ENCODE data around the gene KCTD16.

Gene KCTD16

DNA sequence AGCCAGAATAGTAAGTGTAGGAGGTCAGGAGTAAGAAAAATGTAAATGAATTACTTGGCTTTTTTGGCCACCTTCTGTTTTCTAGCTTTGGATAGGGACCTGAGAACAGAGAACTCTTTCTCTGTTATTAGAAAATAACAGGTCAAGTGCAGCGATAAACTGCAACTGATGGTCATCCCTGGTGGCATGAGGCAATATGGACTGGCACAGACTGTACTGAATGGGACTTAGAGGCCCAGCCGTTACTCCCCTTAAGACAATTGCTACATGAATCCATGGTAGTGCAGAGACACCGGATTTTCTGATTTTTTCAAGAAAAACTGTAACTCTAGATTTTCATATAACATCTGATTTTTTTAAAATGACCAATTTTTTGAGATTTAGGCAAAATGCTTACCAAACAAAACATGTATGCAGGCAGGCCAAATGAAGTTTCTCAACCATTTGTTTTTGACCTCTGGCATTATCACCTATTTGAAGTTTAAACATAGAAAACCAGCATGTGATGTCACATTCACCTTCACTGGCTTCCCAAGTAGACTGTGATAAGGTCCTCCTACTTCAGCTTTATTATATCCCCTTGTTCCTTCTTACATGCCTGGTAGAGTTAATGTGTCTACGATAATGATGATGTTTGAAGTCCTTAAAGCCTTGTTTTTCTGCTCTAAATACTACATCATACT lies 262.6 kb downstream of the KCTD16 start:
- H3K4me3 ChIP-seq (replicated peaks in 1 of 2; ENCODE audit: low read depth in 2 of 2, low read length in 2 of 2) = no peak overlapping the region
- DNase-seq (ENCODE audit: low read depth in 2 of 2) = no peak
- TF ChIP-seq, protein P1, sequence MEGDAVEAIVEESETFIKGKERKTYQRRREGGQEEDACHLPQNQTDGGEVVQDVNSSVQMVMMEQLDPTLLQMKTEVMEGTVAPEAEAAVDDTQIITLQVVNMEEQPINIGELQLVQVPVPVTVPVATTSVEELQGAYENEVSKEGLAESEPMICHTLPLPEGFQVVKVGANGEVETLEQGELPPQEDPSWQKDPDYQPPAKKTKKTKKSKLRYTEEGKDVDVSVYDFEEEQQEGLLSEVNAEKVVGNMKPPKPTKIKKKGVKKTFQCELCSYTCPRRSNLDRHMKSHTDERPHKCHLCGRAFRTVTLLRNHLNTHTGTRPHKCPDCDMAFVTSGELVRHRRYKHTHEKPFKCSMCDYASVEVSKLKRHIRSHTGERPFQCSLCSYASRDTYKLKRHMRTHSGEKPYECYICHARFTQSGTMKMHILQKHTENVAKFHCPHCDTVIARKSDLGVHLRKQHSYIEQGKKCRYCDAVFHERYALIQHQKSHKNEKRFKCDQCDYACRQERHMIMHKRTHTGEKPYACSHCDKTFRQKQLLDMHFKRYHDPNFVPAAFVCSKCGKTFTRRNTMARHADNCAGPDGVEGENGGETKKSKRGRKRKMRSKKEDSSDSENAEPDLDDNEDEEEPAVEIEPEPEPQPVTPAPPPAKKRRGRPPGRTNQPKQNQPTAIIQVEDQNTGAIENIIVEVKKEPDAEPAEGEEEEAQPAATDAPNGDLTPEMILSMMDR (IDR thresholded peaks at IDR 0.05; ENCODE audit: low read depth, low read length) = no peak

DNA sequence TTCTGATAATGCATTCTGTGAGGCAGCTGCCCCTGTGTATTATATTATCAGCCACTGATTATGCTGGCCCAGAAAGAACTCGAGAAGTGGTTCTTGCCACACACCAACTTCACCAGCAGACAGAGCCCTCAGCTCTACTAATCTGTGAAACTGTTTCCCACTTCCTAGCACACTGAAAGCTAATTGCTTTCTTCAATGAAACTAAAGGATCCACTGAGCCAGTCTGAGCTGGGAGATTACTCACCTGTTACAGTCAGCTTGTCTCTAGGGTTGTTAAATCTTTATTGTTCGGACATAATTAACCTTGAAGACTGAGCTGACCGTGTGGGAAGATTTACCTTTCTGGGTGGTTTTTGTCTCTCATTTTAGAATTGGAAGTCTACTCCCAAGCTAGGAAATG lies 263.2 kb downstream of the KCTD16 start:
- TF ChIP-seq, protein P1 (IDR thresholded peaks at IDR 0.05; ENCODE audit: low read depth, low read length) = no peak

DNA sequence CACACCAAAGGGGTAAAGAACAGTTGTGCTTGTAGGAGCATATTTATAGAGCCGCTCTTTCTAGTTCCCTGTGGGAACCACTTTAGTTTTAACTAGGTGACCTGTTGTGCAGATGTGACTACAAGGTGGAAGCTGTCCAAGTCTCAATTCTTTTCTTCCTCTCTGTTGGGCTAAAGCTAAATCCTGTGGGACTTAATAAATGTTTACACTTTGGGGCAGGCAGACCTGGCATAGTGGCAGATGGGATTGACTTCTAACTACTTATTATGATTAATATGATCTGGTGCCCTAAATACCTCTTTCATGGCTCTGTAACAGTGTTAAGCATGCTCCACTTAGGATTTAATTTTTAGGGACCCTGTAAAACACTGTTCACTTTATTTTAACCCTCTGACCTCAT lies 265.3 kb downstream of the KCTD16 start:
- TF ChIP-seq, protein P1 (IDR thresholded peaks at IDR 0.05; ENCODE audit: low read depth, low read length) = no peak
- DNase-seq (ENCODE audit: low read depth in 2 of 2) = no peak
- H3K4me3 ChIP-seq (replicated peaks in 1 of 2; ENCODE audit: low read depth in 2 of 2, low read length in 2 of 2) = no peak overlapping the region

More for the DNA sequence above, 263.2 kb downstream of the KCTD16 start:
- DNase-seq (ENCODE audit: low read depth in 2 of 2) = no peak
- no peak overlapping the region for H3K4me3 ChIP-seq (replicated peaks in 1 of 2; ENCODE audit: low read depth in 2 of 2, low read length in 2 of 2)

DNA sequence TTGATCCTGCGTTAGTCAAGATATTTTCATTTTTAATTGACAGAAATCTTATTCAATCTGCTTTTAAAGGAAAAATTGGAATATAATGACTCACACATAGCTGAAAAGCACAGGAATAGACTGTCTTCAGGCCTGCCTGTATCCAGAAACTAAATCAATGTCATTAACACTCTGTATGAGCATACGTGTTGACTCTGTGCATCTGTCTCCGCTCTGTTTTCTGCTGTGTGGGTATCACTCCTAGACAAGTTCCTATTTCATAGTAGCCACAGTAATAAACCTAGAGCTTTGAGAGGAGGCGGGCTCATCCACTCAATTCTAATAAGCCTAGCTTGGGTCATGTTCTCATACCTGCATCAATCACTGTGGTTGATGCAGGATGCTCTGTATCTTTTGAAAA lies 267.6 kb downstream of the KCTD16 start:
- TF ChIP-seq, protein P1 (IDR thresholded peaks at IDR 0.05; ENCODE audit: low read depth, low read length) = no peak
- DNase-seq (ENCODE audit: low read depth in 2 of 2) = no peak
- no peak overlapping the region for H3K4me3 ChIP-seq (replicated peaks in 1 of 2; ENCODE audit: low read depth in 2 of 2, low read length in 2 of 2)

DNA sequence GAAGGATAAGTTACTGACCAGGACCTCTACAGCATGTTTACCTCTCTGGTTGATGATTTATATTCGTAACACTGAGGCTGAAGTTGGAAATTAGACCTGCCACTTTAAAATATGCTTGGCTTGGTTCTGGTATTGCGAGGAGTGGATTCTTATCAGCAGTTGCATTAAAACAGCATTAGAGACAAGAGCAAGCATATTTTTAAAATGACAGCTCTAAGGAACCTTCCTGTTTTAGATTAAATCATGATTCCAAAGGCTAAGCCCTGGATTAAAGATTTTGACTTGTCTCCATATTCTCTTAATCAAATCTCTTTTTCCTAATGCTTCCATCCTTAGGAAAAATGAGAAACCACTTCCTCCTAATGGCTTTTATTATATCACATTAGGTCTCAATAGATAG lies 277.8 kb downstream of the KCTD16 start:
- DNase-seq (ENCODE audit: low read depth in 2 of 2) = no peak

DNA sequence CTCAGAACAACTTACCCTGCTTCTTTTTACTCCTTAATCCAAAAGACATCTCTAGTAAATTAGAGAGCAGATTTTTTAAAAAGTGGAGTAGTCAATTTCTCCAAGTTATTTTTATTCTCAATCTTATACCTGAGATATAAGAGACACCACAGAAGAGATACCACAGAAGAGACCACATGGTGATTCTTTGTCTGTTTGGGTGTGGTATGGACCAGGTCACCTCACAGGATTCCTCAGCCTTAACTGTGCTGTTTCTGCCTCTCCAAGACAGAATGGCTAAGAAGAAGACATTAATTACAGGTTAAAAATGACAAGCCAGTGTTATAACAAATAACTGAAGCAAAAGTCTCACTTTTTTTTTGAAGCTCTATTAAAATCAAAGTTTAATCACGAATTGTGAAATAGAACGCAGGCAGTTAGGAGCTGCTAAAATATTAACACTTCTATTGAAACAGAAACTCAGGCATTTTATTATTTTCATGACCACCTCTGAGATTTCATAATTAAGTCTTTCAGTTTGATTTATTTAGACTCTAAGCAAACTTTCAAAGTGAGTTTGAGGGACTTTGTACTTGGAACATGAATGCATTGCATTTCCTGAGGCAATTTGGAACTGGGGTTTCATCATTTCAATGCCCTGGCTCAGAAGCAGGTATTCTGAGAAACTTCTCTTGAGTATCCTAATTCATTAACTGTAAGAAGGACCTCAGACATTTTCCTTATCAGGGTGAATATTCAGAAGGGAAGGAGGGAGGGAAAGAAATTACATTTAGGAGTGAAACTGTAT lies 280.7 kb downstream of the KCTD16 start:
- H3K4me3 ChIP-seq (replicated peaks in 1 of 2; ENCODE audit: low read depth in 2 of 2, low read length in 2 of 2) = no peak overlapping the region
- peak in 1 of 2 donors; percentile 13 for DNase-seq (ENCODE audit: low read depth in 2 of 2)
- TF ChIP-seq, protein P1 (IDR thresholded peaks at IDR 0.05; ENCODE audit: low read depth, low read length) = no peak

More for the DNA sequence above, 277.8 kb downstream of the KCTD16 start:
- TF ChIP-seq, protein P1 (IDR thresholded peaks at IDR 0.05; ENCODE audit: low read depth, low read length) = no peak
- no peak overlapping the region for H3K4me3 ChIP-seq (replicated peaks in 1 of 2; ENCODE audit: low read depth in 2 of 2, low read length in 2 of 2)
